Vagina (tissue), 2 donors: Measurements from ENCODE around the gene CSTB. TPM values are rescaled to one million over a fixed set of nuclear protein-coding genes. Genes with fewer than 3 reads are reported as not detected.

Source experiments
- DNase-seq, 2 donors: peaks; one replicate each; pipeline ENCODE4 v3.0.0-alpha.2; 2017; ENCODE audit errors: extremely low spot score in 2 of 2
- H3K27ac ChIP-seq: fragments of 200-600 bp; sonication (generic); one replicate; pipeline ENCODE4 v1.5.1; 2019
- H3K27me3 ChIP-seq: fragments of 200-600 bp; sonication (generic); one replicate; pipeline ENCODE4 v1.5.1; 2019
- H3K36me3 ChIP-seq, 2 donors: fragments of 200-600 bp; sonication (generic); one replicate each; pipeline ENCODE4 v1.5.1; 2017 to 2019
- H3K4me1 ChIP-seq: fragments of 200-600 bp; sonication (generic); one replicate; pipeline ENCODE4 v1.5.1; 2019
- H3K4me3 ChIP-seq, 2 donors: fragments of 200-600 bp; sonication (generic); 1 replicate in 1 of 2; 2 replicates in 1 of 2; pipeline ENCODE4 v1.5.1; 2016 to 2019
- H3K9me3 ChIP-seq: fragments of 200-600 bp; sonication (generic); one replicate; pipeline ENCODE4 v1.5.1; 2019
- POLR2A ChIP-seq, 2 donors: fragments of 450-650 bp; IDR thresholded peaks; one replicate each; pipeline ENCODE4 v1.6.1; 2017; ENCODE audit warnings: antibody characterized with exemption in 2 of 2, mild to moderate bottlenecking in 2 of 2, moderate library complexity in 2 of 2
- POLR2AphosphoS5 ChIP-seq, 2 donors: sonication (generic); formaldehyde crosslinking; IDR thresholded peaks; one replicate each; pipeline ENCODE4 v1.9.0; 2017; ENCODE audit warnings: antibody characterized with exemption in 2 of 2, mild to moderate bottlenecking in 2 of 2, low read depth in 1 of 2; ENCODE audit not compliant: insufficient read depth in 1 of 2
- intact Hi-C: fragments of 100-400 bp; cut with DNase I; formaldehyde crosslinking; loops from one replicate; pipeline ENCODE4 v1.15.1; 2023
- total RNA-seq: library from RNA; depleted of rRNA; stranded (reverse); fragments of >200 nt; gene quantifications from one replicate; pipeline ENCODE4 v1.2.3, GENCODE V29; 2016
- TF ChIP-seq, protein P1 (sequence below), 3 experiments: fragments of 450-650 bp in 2 of 3; fragments of 200-600 bp in 1 of 3; sonication (generic) in 1 of 3; IDR thresholded peaks; one replicate each; pipeline ENCODE4 v1.5.1; 2017 to 2019; ENCODE audit warnings: antibody characterized with exemption in 3 of 3, mild to moderate bottlenecking in 2 of 3, moderate library complexity in 2 of 3

The CSTB gene
- total RNA-seq, 1 donor from 2014 or later = 173 TPM

DNA sequence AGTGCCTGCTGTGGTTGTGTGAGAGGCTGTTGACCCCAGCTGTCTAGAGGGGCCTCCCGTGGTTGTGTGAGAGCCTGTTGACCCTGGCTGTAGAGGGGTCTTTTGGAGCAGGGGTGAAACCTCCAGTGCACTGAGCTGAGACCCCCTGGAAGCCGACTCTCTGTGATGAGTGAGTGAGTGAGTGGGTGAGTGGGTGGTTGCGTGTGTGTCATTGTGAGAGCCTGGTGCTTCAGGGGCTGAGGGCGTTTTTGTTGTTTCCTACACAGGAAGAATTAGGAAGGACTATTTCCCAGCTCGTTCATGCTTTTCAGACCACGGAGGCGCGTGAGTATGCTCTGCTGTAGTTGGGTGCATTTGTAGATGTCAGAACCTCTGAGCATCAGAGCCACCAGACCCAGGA lies 16.3 kb upstream of the CSTB start:
- Histone ChIP-seq H3K4me1 (peaks cover 22% of the 10 kb centered on the region), H3K4me3 (no peak overlapping the region), H3K27me3 (no peaks in the 10 kb centered on the region), H3K27ac (no peak overlapping the region), H3K9me3 (no peaks in the 10 kb centered on the region), H3K36me3 (peaks cover 0 to 50% of the 10 kb centered on the region in 2 donors)
- TF ChIP-seq, protein P1, sequence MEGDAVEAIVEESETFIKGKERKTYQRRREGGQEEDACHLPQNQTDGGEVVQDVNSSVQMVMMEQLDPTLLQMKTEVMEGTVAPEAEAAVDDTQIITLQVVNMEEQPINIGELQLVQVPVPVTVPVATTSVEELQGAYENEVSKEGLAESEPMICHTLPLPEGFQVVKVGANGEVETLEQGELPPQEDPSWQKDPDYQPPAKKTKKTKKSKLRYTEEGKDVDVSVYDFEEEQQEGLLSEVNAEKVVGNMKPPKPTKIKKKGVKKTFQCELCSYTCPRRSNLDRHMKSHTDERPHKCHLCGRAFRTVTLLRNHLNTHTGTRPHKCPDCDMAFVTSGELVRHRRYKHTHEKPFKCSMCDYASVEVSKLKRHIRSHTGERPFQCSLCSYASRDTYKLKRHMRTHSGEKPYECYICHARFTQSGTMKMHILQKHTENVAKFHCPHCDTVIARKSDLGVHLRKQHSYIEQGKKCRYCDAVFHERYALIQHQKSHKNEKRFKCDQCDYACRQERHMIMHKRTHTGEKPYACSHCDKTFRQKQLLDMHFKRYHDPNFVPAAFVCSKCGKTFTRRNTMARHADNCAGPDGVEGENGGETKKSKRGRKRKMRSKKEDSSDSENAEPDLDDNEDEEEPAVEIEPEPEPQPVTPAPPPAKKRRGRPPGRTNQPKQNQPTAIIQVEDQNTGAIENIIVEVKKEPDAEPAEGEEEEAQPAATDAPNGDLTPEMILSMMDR (IDR thresholded peaks at IDR 0.05) = no peak
- TF ChIP-seq POLR2AphosphoS5 (IDR thresholded peaks at IDR 0.05; ENCODE audit: insufficient read depth in 1 of 2, low read depth in 1 of 2) (no peak), POLR2A (IDR thresholded peaks at IDR 0.05) (no peak)
- intact Hi-C loops = no loop called here
- no peak for DNase-seq

DNA sequence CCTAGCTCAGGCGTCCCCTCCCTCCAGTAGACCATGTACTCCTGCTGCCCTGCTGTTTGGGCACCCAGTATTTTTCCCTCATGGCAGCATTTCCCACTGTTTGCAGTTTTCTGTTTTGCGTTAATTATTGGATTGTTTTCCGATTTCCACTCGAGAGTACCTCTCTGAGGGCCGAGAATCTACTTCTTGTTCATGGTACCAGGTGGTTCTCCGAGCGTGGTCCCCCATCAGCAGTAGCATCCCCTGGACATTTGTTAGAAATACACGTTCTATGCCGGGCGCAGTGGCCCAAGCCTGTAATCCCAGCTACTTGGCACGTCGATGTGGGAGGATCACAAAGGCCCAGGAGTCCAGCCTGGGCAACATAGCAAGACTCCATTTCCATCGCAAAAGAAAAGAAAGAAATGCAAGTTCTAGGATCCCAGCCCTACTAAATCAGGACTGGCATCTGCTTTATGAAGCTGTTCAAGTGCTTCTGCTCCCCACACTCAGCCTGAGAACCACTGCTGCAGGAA lies 14.0 kb upstream of the CSTB start:
- no peaks in the 10 kb centered on the region for H3K9me3 ChIP-seq
- TF ChIP-seq POLR2AphosphoS5 (IDR thresholded peaks at IDR 0.05; ENCODE audit: insufficient read depth in 1 of 2, low read depth in 1 of 2) (no peak), POLR2A (IDR thresholded peaks at IDR 0.05) (no peak)
- TF ChIP-seq, protein P1 (IDR thresholded peaks at IDR 0.05) = no peak
- H3K4me3 ChIP-seq = peak overlapping the region; percentile 66 to 84
- DNase-seq = no peak
- H3K36me3 ChIP-seq = peaks cover 0 to 29% of the 10 kb centered on the region in 2 donors
- H3K4me1 ChIP-seq = peaks cover 22% of the 10 kb centered on the region
- H3K27me3 ChIP-seq = no peaks in the 10 kb centered on the region
- peak overlapping the region; percentile 93 for H3K27ac ChIP-seq
- intact Hi-C loops = no loop called here

DNA sequence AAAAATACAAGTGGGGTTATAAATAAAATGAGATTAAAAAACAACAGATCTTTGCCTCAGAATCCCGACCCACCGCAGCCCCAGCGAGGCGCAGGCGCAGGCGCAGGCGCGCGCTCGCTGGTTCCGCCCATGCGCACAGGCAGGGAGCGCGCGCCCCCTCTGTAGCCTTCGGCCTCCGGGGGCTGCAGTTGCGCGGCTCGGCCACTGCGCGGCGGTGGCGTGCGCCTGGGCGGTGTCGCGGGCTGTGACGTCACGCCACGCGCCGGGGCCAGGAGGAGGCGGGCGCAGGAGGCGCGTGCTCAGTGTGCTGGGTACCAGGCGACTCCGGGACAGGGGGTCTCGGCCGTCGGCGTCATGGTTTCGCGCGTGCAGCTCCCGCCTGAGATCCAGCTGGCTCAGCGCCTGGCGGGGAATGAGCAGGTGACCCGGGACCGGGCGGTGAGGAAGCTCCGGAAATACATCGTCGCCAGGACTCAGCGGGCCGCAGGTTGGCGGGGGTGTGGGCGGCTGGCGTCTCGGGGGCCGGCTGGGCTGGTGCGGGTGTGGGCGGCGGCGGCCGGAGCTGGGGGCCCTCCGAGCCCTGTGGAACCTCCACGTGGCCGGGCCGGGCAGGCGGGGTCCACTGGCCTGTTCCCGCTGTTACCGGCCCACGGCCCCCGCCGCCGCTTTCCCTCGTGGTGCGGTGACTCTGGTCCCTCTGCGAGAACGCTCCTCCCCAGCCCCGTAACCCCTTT lies 13.3 kb upstream of the CSTB start, which contains the start of gene RRP1:
TSS of gene RRP1 (plus strand) at position 302 of the 734 bp plus-strand sequence. CDS start at position 355, 53 bp downstream.
- Histone ChIP-seq H3K9me3 (no peaks in the 10 kb centered on the region), H3K4me1 (peaks cover 22% of the 10 kb centered on the region), H3K27ac (peak within 1 kb of the TSS; percentile 93), H3K27me3 (no peaks in the 10 kb centered on the region), H3K36me3 (peaks cover 0 to 23% of the 10 kb centered on the region in 2 donors), H3K4me3 (peak within 1 kb of the TSS; percentile 66 to 84)
- no peak for DNase-seq
- intact Hi-C loops = no loop called here
- TF ChIP-seq, protein P1 (IDR thresholded peaks at IDR 0.05) = peak; percentile 93 to 100 (median 99)
- TF ChIP-seq POLR2A (IDR thresholded peaks at IDR 0.05) (peak in 1 of 2 donors; percentile 45), POLR2AphosphoS5 (IDR thresholded peaks at IDR 0.05; ENCODE audit: insufficient read depth in 1 of 2, low read depth in 1 of 2) (peak in 1 of 2 donors; percentile 92)

DNA sequence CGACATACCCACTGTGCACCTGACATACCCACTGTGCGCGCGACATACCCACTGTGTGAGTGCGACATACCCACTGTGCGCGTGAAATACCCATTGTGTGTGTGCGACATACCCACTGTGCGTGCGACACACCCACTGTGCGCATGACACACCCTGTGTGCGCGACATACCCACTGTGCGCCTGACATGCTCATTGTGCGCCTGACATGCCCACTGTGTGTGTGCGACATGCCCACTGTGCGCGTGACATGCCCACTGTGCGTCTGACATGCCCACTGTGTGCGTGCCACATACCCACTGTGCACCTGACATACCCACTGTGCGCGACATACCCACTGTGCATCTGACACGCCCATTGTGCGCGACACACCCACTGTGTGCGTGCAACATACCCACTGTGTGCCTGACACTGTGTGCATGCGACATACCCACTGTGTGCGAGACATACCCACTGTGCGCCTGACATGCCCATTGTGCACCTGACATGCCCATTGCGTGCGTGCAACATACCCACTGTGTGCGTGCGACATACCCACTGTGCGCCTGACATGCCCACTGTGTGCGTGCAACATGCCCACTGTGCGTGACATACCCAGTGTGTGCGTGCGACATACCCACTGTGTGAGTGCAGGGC lies 10.8 kb upstream of the CSTB start:
- peaks cover 35% of the 10 kb centered on the region for H3K4me1 ChIP-seq

More for the DNA sequence above, 10.8 kb upstream of the CSTB start:
- TF ChIP-seq POLR2A (IDR thresholded peaks at IDR 0.05) = no peak
- TF ChIP-seq, protein P1 (IDR thresholded peaks at IDR 0.05) = no peak
- TF ChIP-seq POLR2AphosphoS5 (IDR thresholded peaks at IDR 0.05; ENCODE audit: insufficient read depth in 1 of 2, low read depth in 1 of 2) = no peak
- no peak overlapping the region for H3K27ac ChIP-seq
- no peaks in the 10 kb centered on the region for H3K9me3 ChIP-seq
- intact Hi-C loops = no loop called here
- no peak overlapping the region for H3K4me3 ChIP-seq
- peaks cover 0 to 3% of the 10 kb centered on the region in 2 donors for H3K36me3 ChIP-seq
- DNase-seq = no peak
- H3K27me3 ChIP-seq = no peaks in the 10 kb centered on the region
